HepG2 (cell line): ENCODE results near the gene ELFN1. TPM values are rescaled to one million over a fixed set of nuclear protein-coding genes. Genes with fewer than 3 reads are reported as not detected.

ENCODE experiments used
- ARID3A ChIP-seq: IDR thresholded peaks from 2 replicates; pipeline ENCODE4 v1.6.1; 2012; ENCODE audit warnings: low read depth, low read length, improper control_type of control experiment
- ARNT ChIP-seq: fragments of 450-650 bp; IDR thresholded peaks from 2 replicates; pipeline ENCODE4 v1.6.1; 2017
- FOXK1 ChIP-seq: sonication (generic); formaldehyde crosslinking; IDR thresholded peaks from 2 replicates; pipeline ENCODE4 v1.4.0; 2020; ENCODE audit warnings: low read depth, missing genetic modification reagents, borderline replicate concordance
- HNRNPLL ChIP-seq: fragments of 200-400 bp; formaldehyde crosslinking; IDR thresholded peaks from 2 replicates; pipeline ENCODE4 v1.6.1; 2017; ENCODE audit warnings: mild to moderate bottlenecking, low read depth, low read length; ENCODE audit not compliant: poor library complexity, severe bottlenecking
- TSC22D2 ChIP-seq: sonication (generic); formaldehyde crosslinking; IDR thresholded peaks from 2 replicates; pipeline ENCODE4 v1.5.1; 2020; ENCODE audit warnings: missing genetic modification reagents, mild to moderate bottlenecking, borderline replicate concordance
- ZBTB34 ChIP-seq: sonication (generic); formaldehyde crosslinking; IDR thresholded peaks from 2 replicates; pipeline ENCODE4 v1.8.0; 2022; ENCODE audit warnings: mild to moderate bottlenecking, missing genetic modification reagents
- ZMYM4 ChIP-seq: sonication (generic); formaldehyde crosslinking; IDR thresholded peaks from 2 replicates; pipeline ENCODE4 v1.8.1; 2023; ENCODE audit warnings: mild to moderate bottlenecking, missing genetic modification reagents
- ZNF234 ChIP-seq: sonication (generic); formaldehyde crosslinking; conservative IDR thresholded peaks from 2 replicates; pipeline ENCODE4 v1.5.1; 2020; ENCODE audit warnings: mild to moderate bottlenecking, missing genetic modification reagents
- ZNF276 ChIP-seq: sonication (generic); formaldehyde crosslinking; IDR thresholded peaks from 2 replicates; pipeline ENCODE4 v1.4.0; 2020; ENCODE audit warnings: mild to moderate bottlenecking, low read depth, missing genetic modification reagents
- ZNF468 ChIP-seq: sonication (generic); formaldehyde crosslinking; IDR thresholded peaks from 2 replicates; pipeline ENCODE4 v1.8.0; 2022; ENCODE audit warnings: mild to moderate bottlenecking, moderate library complexity, missing genetic modification reagents
- ZNF513 ChIP-seq: sonication (generic); formaldehyde crosslinking; conservative IDR thresholded peaks from 2 replicates; pipeline ENCODE4 v1.5.0; 2020; ENCODE audit warnings: missing genetic modification reagents
- ZNF570 ChIP-seq: sonication (generic); formaldehyde crosslinking; IDR thresholded peaks from 2 replicates; pipeline ENCODE4 v1.4.0; 2020; ENCODE audit warnings: mild to moderate bottlenecking, missing genetic modification reagents, borderline replicate concordance
- ZNF589 ChIP-seq: sonication (generic); formaldehyde crosslinking; conservative IDR thresholded peaks from 2 replicates; pipeline ENCODE4 v1.8.0; 2022; ENCODE audit warnings: mild to moderate bottlenecking, moderate library complexity, missing genetic modification reagents
- ZNF598 ChIP-seq: sonication (generic); formaldehyde crosslinking; IDR thresholded peaks from 2 replicates; pipeline ENCODE4 v1.5.1; 2020; ENCODE audit warnings: mild to moderate bottlenecking, missing genetic modification reagents, borderline replicate concordance
- ZNF644 ChIP-seq: IDR thresholded peaks from 2 replicates; pipeline ENCODE4 v1.6.1; 2016; ENCODE audit warnings: low read depth
- ZNF768 ChIP-seq: sonication (generic); formaldehyde crosslinking; IDR thresholded peaks from 2 replicates; pipeline ENCODE4 v1.4.0; 2020; ENCODE audit warnings: missing genetic modification reagents
- ZNF878 ChIP-seq: sonication (generic); formaldehyde crosslinking; IDR thresholded peaks from 2 replicates; pipeline ENCODE4 v1.8.1; 2023; ENCODE audit warnings: mild to moderate bottlenecking, missing genetic modification reagents, moderate library complexity
- polyA plus RNA-seq, 8 experiments: library from polyadenylated mRNA; depleted of rRNA in 3 of 8; stranded (reverse) in 7 of 8; unstranded in 1 of 8; fragments of >200 nt; fragmentation: Illumina TruSeq in 4 of 8; extraction: Trizol in 4 of 8; gene quantifications; 2 replicates each; pipeline versions ENCODE4 v1.2.1 to v1.2.3, GENCODE V29; 2011 to 2016; ENCODE audit warnings: low read depth in 4 of 8, missing spikeins in 1 of 8, mixed read lengths in 1 of 8; ENCODE audit not compliant: insufficient read depth in 1 of 8
- total RNA-seq, 5 experiments: library from RNA; depleted of rRNA; stranded (reverse); fragments of >200 nt; fragmentation: Illumina TruSeq; extraction: Trizol; gene quantifications; 2 replicates each; pipeline ENCODE4 v1.2.3, GENCODE V29; 2016; ENCODE audit warnings: low read depth in 1 of 5
- TF ChIP-seq, protein P1 (sequence below): sonication (generic); formaldehyde crosslinking; IDR thresholded peaks from 2 replicates; pipeline ENCODE4 v1.5.0; 2020; ENCODE audit warnings: mild to moderate bottlenecking, missing genetic modification reagents, borderline replicate concordance

The ELFN1 gene
- total and polyA plus RNA-seq, 2 of the 13 experiments (the other 11 are each of a cell fraction or from before 2014, with no cell fraction given) = 0.13 to 0.18 TPM

DNA sequence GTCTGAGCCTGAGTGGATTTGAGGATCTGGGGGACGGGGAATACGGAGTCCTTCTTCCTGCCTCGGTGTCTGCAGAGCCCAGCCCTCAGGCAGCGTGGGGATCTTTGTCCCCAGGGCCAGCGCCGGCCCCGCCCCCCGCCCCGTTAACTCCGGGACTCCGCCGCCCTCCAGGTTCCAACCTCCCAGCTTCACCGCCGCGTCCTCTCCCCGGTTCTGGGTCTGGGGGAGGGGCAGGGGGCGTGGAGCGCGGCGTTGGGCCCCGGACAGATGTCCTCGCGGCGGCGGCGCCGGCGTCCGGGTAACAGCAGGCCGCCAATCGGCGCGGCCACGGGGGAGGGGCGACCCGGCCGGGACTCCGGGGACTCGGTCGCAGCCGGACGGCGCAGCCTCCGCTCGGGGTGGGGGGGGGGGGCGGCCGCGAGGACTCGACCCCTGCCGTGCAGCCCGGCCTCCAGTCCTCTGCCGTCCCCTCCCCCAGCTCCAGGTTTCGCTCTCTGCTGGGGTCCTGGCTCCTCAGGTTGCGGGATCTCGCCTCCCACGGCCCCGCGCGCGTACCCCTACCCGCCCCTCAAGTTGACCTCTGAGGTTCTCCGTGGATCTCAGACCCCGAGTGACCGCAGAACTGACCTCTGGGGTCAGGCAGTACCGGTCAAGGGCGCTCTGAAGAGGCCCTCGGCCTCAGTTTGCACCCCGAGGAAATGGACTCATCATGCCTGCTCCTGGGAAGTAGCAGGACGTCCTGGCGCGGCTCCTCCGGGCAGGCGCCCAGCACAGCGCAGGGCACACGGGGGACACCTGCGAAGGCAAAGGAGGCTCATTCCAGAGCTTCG is 2.3 kb upstream of the ELFN1 start (continued):
- TF ChIP-seq ZNF468 (CRISPR knock-in tag) = no peak
- no peak for TF ChIP-seq ZNF644 (CRISPR knock-in tag)
- TF ChIP-seq ZMYM4 (CRISPR knock-in tag) = no peak
- TF ChIP-seq ARNT = no peak
- no peak for TF ChIP-seq ZNF513
- peak; percentile 39 for TF ChIP-seq HNRNPLL
- no peak for TF ChIP-seq ZNF570
- no peak for TF ChIP-seq TSC22D2
- TF ChIP-seq, protein P1, sequence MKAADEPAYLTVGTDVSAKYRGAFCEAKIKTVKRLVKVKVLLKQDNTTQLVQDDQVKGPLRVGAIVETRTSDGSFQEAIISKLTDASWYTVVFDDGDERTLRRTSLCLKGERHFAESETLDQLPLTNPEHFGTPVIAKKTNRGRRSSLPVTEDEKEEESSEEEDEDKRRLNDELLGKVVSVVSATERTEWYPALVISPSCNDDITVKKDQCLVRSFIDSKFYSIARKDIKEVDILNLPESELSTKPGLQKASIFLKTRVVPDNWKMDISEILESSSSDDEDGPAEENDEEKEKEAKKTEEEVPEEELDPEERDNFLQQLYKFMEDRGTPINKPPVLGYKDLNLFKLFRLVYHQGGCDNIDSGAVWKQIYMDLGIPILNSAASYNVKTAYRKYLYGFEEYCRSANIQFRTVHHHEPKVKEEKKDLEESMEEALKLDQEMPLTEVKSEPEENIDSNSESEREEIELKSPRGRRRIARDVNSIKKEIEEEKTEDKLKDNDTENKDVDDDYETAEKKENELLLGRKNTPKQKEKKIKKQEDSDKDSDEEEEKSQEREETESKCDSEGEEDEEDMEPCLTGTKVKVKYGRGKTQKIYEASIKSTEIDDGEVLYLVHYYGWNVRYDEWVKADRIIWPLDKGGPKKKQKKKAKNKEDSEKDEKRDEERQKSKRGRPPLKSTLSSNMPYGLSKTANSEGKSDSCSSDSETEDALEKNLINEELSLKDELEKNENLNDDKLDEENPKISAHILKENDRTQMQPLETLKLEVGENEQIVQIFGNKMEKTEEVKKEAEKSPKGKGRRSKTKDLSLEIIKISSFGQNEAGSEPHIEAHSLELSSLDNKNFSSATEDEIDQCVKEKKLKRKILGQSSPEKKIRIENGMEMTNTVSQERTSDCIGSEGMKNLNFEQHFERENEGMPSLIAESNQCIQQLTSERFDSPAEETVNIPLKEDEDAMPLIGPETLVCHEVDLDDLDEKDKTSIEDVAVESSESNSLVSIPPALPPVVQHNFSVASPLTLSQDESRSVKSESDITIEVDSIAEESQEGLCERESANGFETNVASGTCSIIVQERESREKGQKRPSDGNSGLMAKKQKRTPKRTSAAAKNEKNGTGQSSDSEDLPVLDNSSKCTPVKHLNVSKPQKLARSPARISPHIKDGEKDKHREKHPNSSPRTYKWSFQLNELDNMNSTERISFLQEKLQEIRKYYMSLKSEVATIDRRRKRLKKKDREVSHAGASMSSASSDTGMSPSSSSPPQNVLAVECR (CRISPR knock-in tag) = no peak
- no peak for TF ChIP-seq ZNF276
- no peak for TF ChIP-seq ZBTB34 (CRISPR knock-in tag)
- TF ChIP-seq ZNF878 (CRISPR knock-in tag) = no peak
- TF ChIP-seq ARID3A = no peak
- TF ChIP-seq ZNF598 (CRISPR knock-in tag) = no peak
- TF ChIP-seq ZNF589 = no peak
- 0 out of 2 replicates have a peak, but pooled peaks have one; percentile 21 for TF ChIP-seq ZNF234 (CRISPR knock-in tag)
- no peak for TF ChIP-seq ZNF768 (CRISPR knock-in tag)
- TF ChIP-seq FOXK1 (CRISPR knock-in tag) = no peak
